ENCODE measurements around the gene WASHC2A.
"Not testable (repeated sequence)": the region's sequence is repeated elsewhere in the genome, so short reads cannot be mapped to it uniquely, and the experiment has no call there.

WASHC2A gene

GRCh38 chr10:50051995-50052660 lies 15.6 kb upstream of the WASHC2A start:
- not testable (repeated sequence) for H3K27me3 ChIP-seq (ENCODE audit: insufficient read depth, low read depth); H3K9ac ChIP-seq; H3K36me3 ChIP-seq (ENCODE audit: insufficient read depth); H3K27ac ChIP-seq; H4K20me1 ChIP-seq (ENCODE audit: insufficient read depth); H3K79me2 ChIP-seq (ENCODE audit: insufficient read depth, low read depth); H3K4me1 ChIP-seq (ENCODE audit: low read depth, poor library complexity, severe bottlenecking); H3K4me3 ChIP-seq (IDR thresholded peaks at IDR 0.05; ENCODE audit: insufficient read depth, low read depth, low read length); H2AFZ ChIP-seq (ENCODE audit: low read depth)
- peak overlapping the region; percentile 41; the same call in 1 of the 2 replicates for H3K4me2 ChIP-seq

- not testable (repeated sequence) for H3K4me2 ChIP-seq; H3K27me3 ChIP-seq (ENCODE audit: insufficient read depth, low read depth); H4K20me1 ChIP-seq (ENCODE audit: insufficient read depth); H3K79me2 ChIP-seq (ENCODE audit: insufficient read depth, low read depth); H3K4me1 ChIP-seq (ENCODE audit: low read depth, poor library complexity, severe bottlenecking); H3K36me3 ChIP-seq (ENCODE audit: insufficient read depth); H2AFZ ChIP-seq (ENCODE audit: low read depth); H3K9ac ChIP-seq; H3K27ac ChIP-seq; H3K4me3 ChIP-seq (IDR thresholded peaks at IDR 0.05; ENCODE audit: insufficient read depth, low read depth, low read length)
Measured at GRCh38 chr10:50052778-50053376, 14.9 kb upstream of the WASHC2A start.

GRCh38 chr10:50055494-50056292 lies 12.1 kb upstream of the WASHC2A start:
- not testable (repeated sequence) for H4K20me1 ChIP-seq (ENCODE audit: insufficient read depth); H3K9ac ChIP-seq; H3K36me3 ChIP-seq (ENCODE audit: insufficient read depth); H3K79me2 ChIP-seq (ENCODE audit: insufficient read depth, low read depth); H3K27me3 ChIP-seq (ENCODE audit: insufficient read depth, low read depth); H3K4me3 ChIP-seq (IDR thresholded peaks at IDR 0.05; ENCODE audit: insufficient read depth, low read depth, low read length); H3K27ac ChIP-seq; H3K4me1 ChIP-seq (ENCODE audit: low read depth, poor library complexity, severe bottlenecking); H2AFZ ChIP-seq (ENCODE audit: low read depth); H3K4me2 ChIP-seq

DNA sequence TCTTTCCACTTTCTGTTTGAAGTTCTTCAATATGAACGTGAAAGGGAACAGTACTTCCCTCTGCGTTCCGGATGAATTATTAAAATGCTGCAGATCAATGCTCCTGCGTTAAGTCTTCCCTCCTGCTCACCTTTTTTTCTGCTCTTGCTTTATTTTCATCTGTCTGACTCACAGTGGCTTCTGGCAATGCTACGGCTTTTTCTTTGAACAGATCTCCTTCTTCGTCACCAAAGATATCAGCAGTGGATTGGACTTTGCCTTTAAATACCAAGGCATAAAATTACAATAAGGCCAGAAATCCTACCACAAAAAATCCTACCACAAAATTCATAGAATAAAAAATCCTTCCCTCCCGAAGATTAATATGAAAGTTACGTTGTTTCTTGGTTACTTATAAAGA lies 11.1 kb upstream of the WASHC2A start:
- not testable (repeated sequence) for H3K79me2 ChIP-seq (ENCODE audit: insufficient read depth, low read depth); H3K4me1 ChIP-seq (ENCODE audit: low read depth, poor library complexity, severe bottlenecking); H3K4me3 ChIP-seq (IDR thresholded peaks at IDR 0.05; ENCODE audit: insufficient read depth, low read depth, low read length); H3K27ac ChIP-seq; H2AFZ ChIP-seq (ENCODE audit: low read depth); H4K20me1 ChIP-seq (ENCODE audit: insufficient read depth); H3K27me3 ChIP-seq (ENCODE audit: insufficient read depth, low read depth); H3K4me2 ChIP-seq; H3K36me3 ChIP-seq (ENCODE audit: insufficient read depth); H3K9ac ChIP-seq

DNA sequence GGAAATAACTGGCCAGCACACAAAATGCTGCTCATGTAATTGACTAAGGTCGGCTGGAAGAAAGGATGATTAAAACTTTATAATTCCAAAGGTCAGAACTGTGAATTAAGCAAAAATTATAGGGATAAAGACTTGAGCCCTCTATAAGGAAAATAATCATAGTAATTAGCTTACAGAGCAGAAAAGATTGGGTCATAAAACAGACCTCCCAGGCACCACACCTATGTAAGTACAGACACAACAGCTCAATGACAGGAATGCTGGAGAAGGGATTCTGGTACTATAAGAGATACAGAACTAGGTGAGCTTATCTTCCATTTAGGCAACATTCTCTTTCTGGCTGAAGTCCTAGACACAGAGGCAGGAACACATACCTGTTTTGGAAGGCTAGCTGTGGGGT lies 9.0 kb upstream of the WASHC2A start:
- not testable (repeated sequence) for H3K4me1 ChIP-seq (ENCODE audit: low read depth, poor library complexity, severe bottlenecking); H3K27ac ChIP-seq; H2AFZ ChIP-seq (ENCODE audit: low read depth); H3K4me3 ChIP-seq (IDR thresholded peaks at IDR 0.05; ENCODE audit: insufficient read depth, low read depth, low read length); H3K27me3 ChIP-seq (ENCODE audit: insufficient read depth, low read depth); H3K36me3 ChIP-seq (ENCODE audit: insufficient read depth); H3K9ac ChIP-seq; H4K20me1 ChIP-seq (ENCODE audit: insufficient read depth); H3K79me2 ChIP-seq (ENCODE audit: insufficient read depth, low read depth); H3K4me2 ChIP-seq

GRCh38 chr10:50059946-50060345 lies 7.8 kb upstream of the WASHC2A start:
- H2AFZ ChIP-seq (ENCODE audit: low read depth); H3K79me2 ChIP-seq (ENCODE audit: insufficient read depth, low read depth); H3K27ac ChIP-seq; H3K36me3 ChIP-seq (ENCODE audit: insufficient read depth); H3K4me2 ChIP-seq; H4K20me1 ChIP-seq (ENCODE audit: insufficient read depth); H3K4me1 ChIP-seq (ENCODE audit: low read depth, poor library complexity, severe bottlenecking); H3K27me3 ChIP-seq (ENCODE audit: insufficient read depth, low read depth); H3K4me3 ChIP-seq (IDR thresholded peaks at IDR 0.05; ENCODE audit: insufficient read depth, low read depth, low read length); H3K9ac ChIP-seq: not testable (repeated sequence)

GRCh38 chr10:50061548-50061947 lies 6.2 kb upstream of the WASHC2A start:
- not testable (repeated sequence) for H3K9ac ChIP-seq; H2AFZ ChIP-seq (ENCODE audit: low read depth); H3K36me3 ChIP-seq (ENCODE audit: insufficient read depth); H3K4me3 ChIP-seq (IDR thresholded peaks at IDR 0.05; ENCODE audit: insufficient read depth, low read depth, low read length); H3K4me2 ChIP-seq; H3K27ac ChIP-seq; H3K27me3 ChIP-seq (ENCODE audit: insufficient read depth, low read depth); H4K20me1 ChIP-seq (ENCODE audit: insufficient read depth); H3K4me1 ChIP-seq (ENCODE audit: low read depth, poor library complexity, severe bottlenecking); H3K79me2 ChIP-seq (ENCODE audit: insufficient read depth, low read depth)

Data from KMS-11 (cell line).